Measurements from ENCODE around the gene BABAM2. TPM values are rescaled to one million over a fixed set of nuclear protein-coding genes. Genes with fewer than 3 reads are reported as not detected.

Gene BABAM2
- total RNA-seq, 4 donors from 2014 or later: 23.7 to 41.1 (median 27.9) TPM

GRCh38 chr2:28224648-28225472 is 334.3 kb downstream of the BABAM2 start:
- no peak for TF ChIP-seq POLR2A (IDR thresholded peaks at IDR 0.05)
- TF ChIP-seq EP300 (IDR thresholded peaks at IDR 0.05): no peak
- TF ChIP-seq CTCF (IDR thresholded peaks at IDR 0.05): no peak
- TF ChIP-seq POLR2AphosphoS5 (IDR thresholded peaks at IDR 0.05): no peak
- DNase-seq (ENCODE audit: low spot score in 2 of 2): no peak
- WGBS: 51% methylated on average over 9 of the region's 9 CpGs
- Histone ChIP-seq H3K4me1 (peaks cover 17% of the 10 kb centered on the region), H3K27ac (peak overlapping the region; percentile 68), H3K9me3 (no peaks in the 10 kb centered on the region), H3K36me3 (no peaks in the 10 kb centered on the region), H3K4me3 (no peak overlapping the region), H3K27me3 (no peaks in the 10 kb centered on the region)

- no peak for TF ChIP-seq POLR2AphosphoS5 (IDR thresholded peaks at IDR 0.05)
- TF ChIP-seq CTCF (IDR thresholded peaks at IDR 0.05): no peak
- 78% methylated on average over 3 of the region's 3 CpGs for WGBS
- H3K27ac ChIP-seq: peak overlapping the region; percentile 68
Observed at GRCh38 chr2:28225473-28226080, 335.0 kb downstream of the BABAM2 start.

GRCh38 chr2:28226558-28226957 is 336.0 kb downstream of the BABAM2 start:
- TF ChIP-seq CTCF (IDR thresholded peaks at IDR 0.05) (no peak), POLR2AphosphoS5 (IDR thresholded peaks at IDR 0.05) (no peak), EP300 (IDR thresholded peaks at IDR 0.05) (no peak), POLR2A (IDR thresholded peaks at IDR 0.05) (no peak)
- WGBS: 84% methylated on average over 6 of the region's 6 CpGs
- no peaks in the 10 kb centered on the region for H3K27me3 ChIP-seq

More at GRCh38 chr2:28225473-28226080, 335.0 kb downstream of the BABAM2 start:
- DNase-seq (ENCODE audit: low spot score in 2 of 2): no peak
- H3K36me3 ChIP-seq: no peaks in the 10 kb centered on the region
- H3K9me3 ChIP-seq: no peaks in the 10 kb centered on the region
- no peaks in the 10 kb centered on the region for H3K27me3 ChIP-seq
- peaks cover 17% of the 10 kb centered on the region for H3K4me1 ChIP-seq
- H3K4me3 ChIP-seq: no peak overlapping the region

GRCh38 chr2:28227498-28227897 is 337.0 kb downstream of the BABAM2 start:
- Histone ChIP-seq H3K9me3 (no peaks in the 10 kb centered on the region), H3K36me3 (no peaks in the 10 kb centered on the region), H3K4me3 (no peak overlapping the region), H3K4me1 (peaks cover 17% of the 10 kb centered on the region), H3K27me3 (no peaks in the 10 kb centered on the region), H3K27ac (no peak overlapping the region)
- DNase-seq (ENCODE audit: low spot score in 2 of 2): no peak
- WGBS: 80% methylated on average over 3 of the region's 3 CpGs
- TF ChIP-seq EP300 (IDR thresholded peaks at IDR 0.05) (no peak), CTCF (IDR thresholded peaks at IDR 0.05) (no peak), POLR2AphosphoS5 (IDR thresholded peaks at IDR 0.05) (no peak), POLR2A (IDR thresholded peaks at IDR 0.05) (no peak)

More at GRCh38 chr2:28226558-28226957, 336.0 kb downstream of the BABAM2 start:
- Histone ChIP-seq H3K4me1 (peaks cover 17% of the 10 kb centered on the region), H3K9me3 (no peaks in the 10 kb centered on the region), H3K27ac (no peak overlapping the region), H3K4me3 (no peak overlapping the region), H3K36me3 (no peaks in the 10 kb centered on the region)
- DNase-seq (ENCODE audit: low spot score in 2 of 2): no peak

GRCh38 chr2:28228434-28228995 is 338.0 kb downstream of the BABAM2 start:
- H3K27me3 ChIP-seq: no peaks in the 10 kb centered on the region
- H3K27ac ChIP-seq: no peak overlapping the region
- TF ChIP-seq POLR2AphosphoS5 (IDR thresholded peaks at IDR 0.05): no peak
- no peak for TF ChIP-seq EP300 (IDR thresholded peaks at IDR 0.05)
- no peak for TF ChIP-seq CTCF (IDR thresholded peaks at IDR 0.05)
- no peak for TF ChIP-seq POLR2A (IDR thresholded peaks at IDR 0.05)
- WGBS: 60% methylated on average over 1 of the region's 1 CpG
- H3K9me3 ChIP-seq: no peaks in the 10 kb centered on the region
- peaks cover 17% of the 10 kb centered on the region for H3K4me1 ChIP-seq
- no peaks in the 10 kb centered on the region for H3K36me3 ChIP-seq
- H3K4me3 ChIP-seq: no peak overlapping the region
- DNase-seq (ENCODE audit: low spot score in 2 of 2): no peak
